Measurements from ENCODE around the gene RAI1. TPM values are rescaled to one million over a fixed set of nuclear protein-coding genes. Genes with fewer than 3 reads are reported as not detected.
A peak's percentile ranks its signal among the peaks of the same experiment; 100 is the strongest.

The RAI1 gene
- total RNA-seq, 1 donor from 2014 or later = 24.7 TPM

DNA sequence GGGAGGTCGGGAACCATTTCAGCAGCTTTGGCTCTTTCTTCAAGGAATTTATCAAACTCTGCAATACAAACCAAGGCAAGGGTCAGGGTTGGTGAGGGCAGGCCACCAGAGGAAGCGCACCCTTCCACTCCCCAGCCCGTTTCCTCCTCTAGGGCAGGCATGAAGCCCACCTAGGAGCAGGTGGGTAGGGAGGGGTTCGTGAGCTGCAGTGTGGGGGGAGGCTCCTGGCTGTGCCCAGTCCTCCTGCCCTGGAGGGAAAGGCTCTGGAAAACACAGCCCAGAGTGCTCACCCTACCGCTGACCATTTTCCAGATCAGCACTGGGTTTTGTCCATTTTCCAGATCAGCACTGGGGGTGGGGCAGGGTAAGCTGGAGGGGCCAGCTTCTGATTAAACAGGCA lies 166.5 kb downstream of the RAI1 start:
- no peak for DNase-seq (ENCODE audit: low spot score in 2 of 2)
- peaks cover 10 to 14% of the 10 kb centered on the region in 2 donors for H3K36me3 ChIP-seq
- no peaks in the 10 kb centered on the region for H3K9me3 ChIP-seq
- peak overlapping the region in 1 of 2 donors; percentile 53 for H3K27ac ChIP-seq
- TF ChIP-seq CTCF (IDR thresholded peaks at IDR 0.05) = no peak
- H3K27me3 ChIP-seq = no peaks in the 10 kb centered on the region
- H3K4me3 ChIP-seq = no peak overlapping the region
- H3K4me1 ChIP-seq = peaks cover 9 to 20% of the 10 kb centered on the region in 2 donors
- intact Hi-C loops (cut with DNase I) = no loop called here

- no peak for DNase-seq (ENCODE audit: low spot score in 2 of 2)
- peaks cover 9 to 20% of the 10 kb centered on the region in 2 donors for H3K4me1 ChIP-seq
- TF ChIP-seq CTCF (IDR thresholded peaks at IDR 0.05) = no peak
- peaks cover 10 to 14% of the 10 kb centered on the region in 2 donors for H3K36me3 ChIP-seq
- intact Hi-C loops (cut with DNase I) = no loop called here
- no peak overlapping the region for H3K4me3 ChIP-seq
- H3K27ac ChIP-seq = peak overlapping the region; percentile 53 to 73
- H3K27me3 ChIP-seq = no peaks in the 10 kb centered on the region
- H3K9me3 ChIP-seq = no peaks in the 10 kb centered on the region
These were observed 167.2 kb downstream of the RAI1 start for GRCh38 chr17:17848311-17849082.

- TF ChIP-seq CTCF (IDR thresholded peaks at IDR 0.05) = peak in 1 of 3 experiments; percentile 5
- DNase-seq (ENCODE audit: low spot score in 2 of 2) = peak; percentile 71 to 88
- H3K27ac ChIP-seq = peak overlapping the region; percentile 53 to 73
- H3K4me3 ChIP-seq = no peak overlapping the region
- peaks cover 9 to 20% of the 10 kb centered on the region in 2 donors for H3K4me1 ChIP-seq
- no peaks in the 10 kb centered on the region for H3K9me3 ChIP-seq
- no peaks in the 10 kb centered on the region for H3K27me3 ChIP-seq
- intact Hi-C loops (cut with DNase I) = no loop called here
- H3K36me3 ChIP-seq = peaks cover 10 to 14% of the 10 kb centered on the region in 2 donors
These were observed 168.0 kb downstream of the RAI1 start for GRCh38 chr17:17849147-17849820.

DNA sequence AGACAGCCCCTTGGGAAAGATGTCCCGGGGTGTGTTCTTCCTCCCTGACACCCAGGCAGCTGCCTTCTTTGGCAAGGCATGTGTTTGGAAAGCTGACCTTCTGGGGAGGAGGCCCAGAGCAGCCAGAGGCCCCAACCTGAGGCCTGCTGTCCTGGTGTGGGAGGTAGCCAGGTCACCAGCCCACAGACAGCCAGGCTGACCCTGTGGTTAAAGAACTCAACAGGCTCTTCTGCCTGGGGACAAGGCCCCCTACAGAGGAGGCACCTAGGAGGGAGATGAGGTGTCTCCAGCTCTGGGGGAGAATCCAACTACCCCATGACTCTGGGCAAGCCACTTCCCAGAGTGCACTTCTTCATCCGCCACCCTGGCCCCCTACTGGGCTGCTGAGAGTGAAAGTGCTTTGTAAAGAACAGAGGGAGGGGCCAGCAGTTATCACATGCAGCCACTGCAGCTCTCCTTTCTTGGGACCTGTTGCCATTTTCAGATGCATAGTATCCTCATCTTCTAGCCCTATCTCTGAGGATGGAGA lies 168.7 kb downstream of the RAI1 start:
- no peak for DNase-seq (ENCODE audit: low spot score in 2 of 2)
- H3K4me1 ChIP-seq = peaks cover 10 to 26% of the 10 kb centered on the region in 2 donors
- no peaks in the 10 kb centered on the region for H3K27me3 ChIP-seq
- no peak for TF ChIP-seq CTCF (IDR thresholded peaks at IDR 0.05)
- intact Hi-C loops (cut with DNase I) = no loop called here
- H3K27ac ChIP-seq = peak overlapping the region; percentile 53 to 73
- no peaks in the 10 kb centered on the region for H3K9me3 ChIP-seq
- H3K4me3 ChIP-seq = no peak overlapping the region
- peaks cover 10 to 14% of the 10 kb centered on the region in 2 donors for H3K36me3 ChIP-seq

- no peak overlapping the region for H3K4me3 ChIP-seq
- H3K27ac ChIP-seq = no peak overlapping the region
- intact Hi-C loops (cut with DNase I) = no loop called here
- no peaks in the 10 kb centered on the region for H3K9me3 ChIP-seq
- H3K27me3 ChIP-seq = no peaks in the 10 kb centered on the region
- H3K36me3 ChIP-seq = peaks cover 9 to 10% of the 10 kb centered on the region in 2 donors
- DNase-seq (ENCODE audit: low spot score in 2 of 2) = no peak
- no peak for TF ChIP-seq CTCF (IDR thresholded peaks at IDR 0.05)
- H3K4me1 ChIP-seq = peaks cover 20 to 40% of the 10 kb centered on the region in 2 donors
These were observed 170.1 kb downstream of the RAI1 start for GRCh38 chr17:17851103-17852002.
